Measurements from ENCODE around the gene MADCAM1. TPM values are rescaled to one million over a fixed set of nuclear protein-coding genes. Genes with fewer than 3 reads are reported as not detected.
"Not testable (repeated sequence)": the region's sequence is repeated elsewhere in the genome, so short reads cannot be mapped to it uniquely, and the experiment has no call there.

MADCAM1 gene
- total and polyA plus RNA-seq, 10 of the 15 experiments (the other 5 are each of a cell fraction or from before 2014, with no cell fraction given), result 0.06 to 0.32 (median 0.31) TPM; not detected in 5

- TF ChIP-seq TCF7 (IDR thresholded peaks at IDR 0.05; ENCODE audit: borderline replicate concordance) (no peak), CTCF (IDR thresholded peaks at IDR 0.05 in 2 of 3, conservative IDR thresholded peaks at IDR 0.05 in 1 of 3; ENCODE audit: control insufficient read depth in 2 of 3, extremely low read depth in 1 of 3, insufficient read depth in 1 of 3, low read depth in 3 of 3, low read length in 3 of 3) (peak in 1 of 3 experiments; percentile 10; a peak in 1 of 6 replicates), E4F1 (IDR thresholded peaks at IDR 0.05; ENCODE audit: borderline replicate concordance, partially characterized antibody) (no peak), RELB (IDR thresholded peaks at IDR 0.05; ENCODE audit: low read depth) (no peak), SUZ12 (IDR thresholded peaks at IDR 0.05; ENCODE audit: unreplicated experiment) (no peak), TAF1 (IDR thresholded peaks at IDR 0.05; ENCODE audit: borderline replicate concordance, low read depth, low read length) (no peak), SIX5 (IDR thresholded peaks at IDR 0.05; ENCODE audit: low read depth, low read length, severe bottlenecking) (no peak), LARP7 (IDR thresholded peaks at IDR 0.05) (no peak)
- ATAC-seq, result no peak
- FAIRE-seq, result no peak
- BruUV-seq (replicated peaks), result no TSS peak
- no peaks in the 10 kb centered on the region; the same call in 2 of the 3 replicates for H3K9me3 ChIP-seq (replicated peaks; ENCODE audit: control insufficient read depth, insufficient read depth, low read length)
- no peaks in the 10 kb centered on the region for H3K27me3 ChIP-seq (replicated peaks in 1 of 2; ENCODE audit: control insufficient read depth in 2 of 2, insufficient read depth in 2 of 2, low read length in 1 of 2)
- H3K4me3 ChIP-seq, result no peak overlapping the region
- no peaks in the 10 kb centered on the region for H3K79me2 ChIP-seq (ENCODE audit: control insufficient read depth, insufficient read depth, low read length)
- no peak for DNase-seq (ENCODE audit: low read depth, low spot score)
- POLR2A ChIA-PET, result no interaction called here
- in situ Hi-C loops (cut with MboI) (no loop called here), intact Hi-C loops (cut with micrococcal nuclease; ENCODE audit: unreplicated experiment) (no loop called here)
- H3K4me1 ChIP-seq (ENCODE audit: control insufficient read depth, insufficient read depth, low read length), result no peaks in the 10 kb centered on the region
- H3K27ac ChIP-seq (ENCODE audit: control insufficient read depth, insufficient read depth), result no peak overlapping the region
- no peak overlapping the region for H3K9ac ChIP-seq (ENCODE audit: control insufficient read depth, insufficient read depth, low read length)
- no peaks in the 10 kb centered on the region for H4K20me1 ChIP-seq (ENCODE audit: control insufficient read depth, insufficient read depth)
- RAD21 ChIA-PET (ENCODE audit: unreplicated experiment), result no interaction called here
- CTCF ChIA-PET, result no interaction called here
- no peaks in the 10 kb centered on the region for H3K36me3 ChIP-seq (ENCODE audit: control insufficient read depth in 2 of 2, insufficient read depth in 2 of 2, low read length in 1 of 2)
- H2AFZ ChIP-seq (ENCODE audit: control insufficient read depth, low read depth, low read length), result no peak overlapping the region
- SMC1A ChIA-PET (ENCODE audit: uncharacterized antibody, unreplicated experiment), result no interaction called here
- no peak overlapping the region for H3K4me2 ChIP-seq (ENCODE audit: control insufficient read depth, insufficient read depth)
- WGBS (ENCODE audit: insufficient coverage, insufficient replicate concordance, low lambda C conversion rate, missing lambda C conversion rate), result 31% methylated on average over 33 of the region's 36 CpGs
Observed at GRCh38 chr19:480016-480855, 16.1 kb upstream of the MADCAM1 start.

GRCh38 chr19:481100-481499 is 15.2 kb upstream of the MADCAM1 start:
- CTCF ChIA-PET; SMC1A ChIA-PET (ENCODE audit: uncharacterized antibody, unreplicated experiment); BruUV-seq (replicated peaks); POLR2A ChIA-PET; FAIRE-seq; H3K4me2 ChIP-seq (ENCODE audit: control insufficient read depth, insufficient read depth); H4K20me1 ChIP-seq (ENCODE audit: control insufficient read depth, insufficient read depth); H3K9ac ChIP-seq (ENCODE audit: control insufficient read depth, insufficient read depth, low read length); DNase-seq (ENCODE audit: low read depth, low spot score); H3K4me1 ChIP-seq (ENCODE audit: control insufficient read depth, insufficient read depth, low read length); H2AFZ ChIP-seq (ENCODE audit: control insufficient read depth, low read depth, low read length); intact Hi-C loops (cut with micrococcal nuclease; ENCODE audit: unreplicated experiment); RAD21 ChIA-PET (ENCODE audit: unreplicated experiment); H3K27me3 ChIP-seq (replicated peaks in 1 of 2; ENCODE audit: control insufficient read depth in 2 of 2, insufficient read depth in 2 of 2, low read length in 1 of 2); ATAC-seq; H3K27ac ChIP-seq (ENCODE audit: control insufficient read depth, insufficient read depth); H3K4me3 ChIP-seq; H3K36me3 ChIP-seq (ENCODE audit: control insufficient read depth in 2 of 2, insufficient read depth in 2 of 2, low read length in 1 of 2); H3K79me2 ChIP-seq (ENCODE audit: control insufficient read depth, insufficient read depth, low read length); in situ Hi-C loops (cut with MboI); H3K9me3 ChIP-seq (replicated peaks; ENCODE audit: control insufficient read depth, insufficient read depth, low read length): not testable (repeated sequence)
- WGBS (ENCODE audit: insufficient coverage, insufficient replicate concordance, low lambda C conversion rate, missing lambda C conversion rate), result 52% methylated on average over 3 of the region's 3 CpGs
